Measurements from ENCODE around the gene SP100.
A peak's percentile ranks its signal among the peaks of the same experiment; 100 is the strongest.

The SP100 gene

DNA sequence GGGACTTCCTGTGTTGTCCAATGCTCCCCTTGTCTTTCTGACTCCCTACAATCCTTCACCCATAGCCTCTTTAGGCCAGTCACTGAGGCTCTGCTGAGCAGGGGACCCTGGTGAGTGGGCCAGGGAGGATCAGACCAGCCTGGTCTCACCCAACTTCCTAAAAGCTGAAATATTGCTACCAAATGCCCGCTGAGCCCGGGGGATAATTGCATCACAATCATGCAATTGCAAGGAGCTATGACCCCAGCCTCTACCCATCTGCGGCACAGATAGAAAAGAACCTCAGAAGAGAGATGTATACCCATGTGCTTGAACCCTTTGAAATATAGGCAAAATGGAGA, 3.7 kb upstream of the SP100 start:
- Histone ChIP-seq H3K27me3 (ENCODE audit: control insufficient read depth in 1 of 2, insufficient read depth in 1 of 2, low read length in 2 of 2) (no peaks in the 10 kb centered on the region), H3K23ac (ENCODE audit: low read length in 2 of 2) (no peak overlapping the region), H3K14ac (ENCODE audit: low read length in 2 of 2) (no peak overlapping the region), H2BK5ac (ENCODE audit: low read depth, low read length, poor library complexity, severe bottlenecking) (no peak overlapping the region), H4K91ac (ENCODE audit: low read length) (no peak overlapping the region), H3K27ac (ENCODE audit: low read length, poor library complexity, severe bottlenecking) (no peak overlapping the region), H3K18ac (ENCODE audit: low read depth in 1 of 2, low read length in 2 of 2) (peak overlapping the region in 1 of 2 experiments; percentile 58), H3K79me1 (replicated peaks; ENCODE audit: low read length, poor library complexity, severe bottlenecking) (peaks cover 1% of the 10 kb centered on the region), H3K36me3 (ENCODE audit: control insufficient read depth in 1 of 2, insufficient read depth in 2 of 2, low read depth in 1 of 2, low read length in 2 of 2) (peaks cover 0 to 2% of the 10 kb centered on the region in 2 experiments), H2BK15ac (ENCODE audit: low read depth, poor library complexity, severe bottlenecking) (no peak overlapping the region), H2BK12ac (ENCODE audit: low read length in 2 of 2) (peak overlapping the region; percentile 14 to 40), H4K8ac (ENCODE audit: low read length) (peak overlapping the region; percentile 79), H3K9ac (ENCODE audit: low read length) (peak overlapping the region; percentile 97), H3K4me1 (ENCODE audit: control insufficient read depth, insufficient read depth, low read depth, low read length) (peaks cover 18% of the 10 kb centered on the region), H2AK5ac (ENCODE audit: low read length, severe bottlenecking) (no peak overlapping the region), H3K4me2 (ENCODE audit: low read length, poor library complexity, severe bottlenecking) (peak overlapping the region; percentile 70), H3K9me3 (ENCODE audit: control insufficient read depth, low read length) (no peaks in the 10 kb centered on the region), H3K4me3 (ENCODE audit: insufficient read depth in 1 of 2, low read depth in 1 of 2, low read length in 2 of 2) (peak overlapping the region; percentile 59 to 83), H3K4ac (ENCODE audit: low read depth in 1 of 2, low read length in 2 of 2) (no peak overlapping the region), H2BK120ac (ENCODE audit: low read depth, low read length) (no peak overlapping the region), H2AFZ (ENCODE audit: low read depth, low read length) (peak overlapping the region; percentile 80)
- WGBS: 100% methylated on average over 3 of the region's 3 CpGs
- DNase-seq: no peak

DNA sequence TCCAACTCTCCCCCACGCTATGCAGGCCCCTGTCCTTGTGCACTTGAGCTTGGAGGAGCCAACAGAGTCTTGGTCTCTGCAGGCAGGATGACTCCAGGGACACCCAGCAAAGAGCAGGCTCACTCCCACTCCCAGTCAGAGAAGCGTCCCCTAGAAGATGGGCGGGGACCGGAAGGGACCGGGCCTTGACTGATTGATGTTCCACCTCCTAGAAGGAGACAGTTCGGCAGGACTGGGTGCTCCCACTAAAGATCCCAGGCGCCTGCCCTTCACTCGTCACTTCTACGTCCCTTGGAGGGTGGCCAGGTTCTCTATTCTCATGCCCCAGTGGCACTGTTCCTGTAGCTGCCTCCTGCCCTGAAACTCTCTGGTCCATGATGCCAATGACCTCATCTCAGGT, 3.2 kb upstream of the SP100 start:
- WGBS: 96% methylated on average over 9 of the region's 9 CpGs
- no peak overlapping the region for H3K14ac ChIP-seq (ENCODE audit: low read length in 2 of 2)
- H3K23ac ChIP-seq (ENCODE audit: low read length in 2 of 2): no peak overlapping the region
- no peak overlapping the region for H3K9ac ChIP-seq (ENCODE audit: low read length)
- H3K4ac ChIP-seq (ENCODE audit: low read depth in 1 of 2, low read length in 2 of 2): no peak overlapping the region
- H3K27me3 ChIP-seq (ENCODE audit: control insufficient read depth in 1 of 2, insufficient read depth in 1 of 2, low read length in 2 of 2): no peaks in the 10 kb centered on the region
- H3K4me1 ChIP-seq (ENCODE audit: control insufficient read depth, insufficient read depth, low read depth, low read length): peaks cover 18% of the 10 kb centered on the region
- H2BK15ac ChIP-seq (ENCODE audit: low read depth, poor library complexity, severe bottlenecking): no peak overlapping the region
- DNase-seq: no peak
- no peak overlapping the region for H2BK5ac ChIP-seq (ENCODE audit: low read depth, low read length, poor library complexity, severe bottlenecking)
- H3K18ac ChIP-seq (ENCODE audit: low read depth in 1 of 2, low read length in 2 of 2): no peak overlapping the region
- no peak overlapping the region for H3K27ac ChIP-seq (ENCODE audit: low read length, poor library complexity, severe bottlenecking)
- no peaks in the 10 kb centered on the region for H3K9me3 ChIP-seq (ENCODE audit: control insufficient read depth, low read length)
- H2AFZ ChIP-seq (ENCODE audit: low read depth, low read length): no peak overlapping the region
- H3K4me2 ChIP-seq (ENCODE audit: low read length, poor library complexity, severe bottlenecking): no peak overlapping the region
- H3K79me1 ChIP-seq (replicated peaks; ENCODE audit: low read length, poor library complexity, severe bottlenecking): peaks cover 1% of the 10 kb centered on the region
- H2BK120ac ChIP-seq (ENCODE audit: low read depth, low read length): no peak overlapping the region
- H3K4me3 ChIP-seq (ENCODE audit: insufficient read depth in 1 of 2, low read depth in 1 of 2, low read length in 2 of 2): no peak overlapping the region
- H4K91ac ChIP-seq (ENCODE audit: low read length): peak overlapping the region; percentile 34
- H3K36me3 ChIP-seq (ENCODE audit: control insufficient read depth in 1 of 2, insufficient read depth in 2 of 2, low read depth in 1 of 2, low read length in 2 of 2): peaks cover 2 to 3% of the 10 kb centered on the region in 2 experiments
- H4K8ac ChIP-seq (ENCODE audit: low read length): no peak overlapping the region
- no peak overlapping the region for H2BK12ac ChIP-seq (ENCODE audit: low read length in 2 of 2)
- no peak overlapping the region for H2AK5ac ChIP-seq (ENCODE audit: low read length, severe bottlenecking)

DNA sequence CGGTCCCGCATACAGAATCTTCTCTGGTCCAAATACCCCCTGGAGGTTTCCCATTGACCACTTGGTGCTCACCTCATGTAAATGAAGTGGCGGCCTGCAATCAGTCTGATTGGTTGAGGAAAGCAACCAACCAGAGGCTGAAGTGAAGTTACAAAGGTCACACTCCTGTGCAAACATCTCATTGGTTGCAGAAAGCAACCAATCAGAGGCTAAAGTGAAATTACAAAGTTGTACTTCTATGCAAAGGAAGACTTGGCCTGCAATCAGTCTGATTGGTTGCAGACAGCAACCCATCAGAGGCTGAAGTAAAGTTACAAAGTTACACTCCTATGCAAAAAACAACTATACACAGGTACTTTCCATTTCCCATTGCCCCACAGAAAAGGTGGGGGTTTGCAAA, 2.5 kb upstream of the SP100 start:
- Histone ChIP-seq H3K23ac (ENCODE audit: low read length in 2 of 2) (no peak overlapping the region), H4K8ac (ENCODE audit: low read length) (no peak overlapping the region), H2AK5ac (ENCODE audit: low read length, severe bottlenecking) (no peak overlapping the region), H3K9ac (ENCODE audit: low read length) (no peak overlapping the region), H3K4me1 (ENCODE audit: control insufficient read depth, insufficient read depth, low read depth, low read length) (peaks cover 19% of the 10 kb centered on the region), H2BK12ac (ENCODE audit: low read length in 2 of 2) (no peak overlapping the region), H3K18ac (ENCODE audit: low read depth in 1 of 2, low read length in 2 of 2) (no peak overlapping the region), H3K4ac (ENCODE audit: low read depth in 1 of 2, low read length in 2 of 2) (no peak overlapping the region), H2BK5ac (ENCODE audit: low read depth, low read length, poor library complexity, severe bottlenecking) (no peak overlapping the region), H3K79me1 (replicated peaks; ENCODE audit: low read length, poor library complexity, severe bottlenecking) (peaks cover 1% of the 10 kb centered on the region), H3K36me3 (ENCODE audit: control insufficient read depth in 1 of 2, insufficient read depth in 2 of 2, low read depth in 1 of 2, low read length in 2 of 2) (peaks cover 2 to 5% of the 10 kb centered on the region in 2 experiments), H2BK15ac (ENCODE audit: low read depth, poor library complexity, severe bottlenecking) (no peak overlapping the region), H3K14ac (ENCODE audit: low read length in 2 of 2) (no peak overlapping the region), H2AFZ (ENCODE audit: low read depth, low read length) (no peak overlapping the region), H3K9me3 (ENCODE audit: control insufficient read depth, low read length) (no peaks in the 10 kb centered on the region), H3K27me3 (ENCODE audit: control insufficient read depth in 1 of 2, insufficient read depth in 1 of 2, low read length in 2 of 2) (no peaks in the 10 kb centered on the region), H3K4me2 (ENCODE audit: low read length, poor library complexity, severe bottlenecking) (no peak overlapping the region), H2BK120ac (ENCODE audit: low read depth, low read length) (no peak overlapping the region), H3K4me3 (ENCODE audit: insufficient read depth in 1 of 2, low read depth in 1 of 2, low read length in 2 of 2) (no peak overlapping the region), H3K27ac (ENCODE audit: low read length, poor library complexity, severe bottlenecking) (no peak overlapping the region), H4K91ac (ENCODE audit: low read length) (no peak overlapping the region)
- no peak for DNase-seq
- WGBS: 98% methylated on average over 3 of the region's 3 CpGs

DNA sequence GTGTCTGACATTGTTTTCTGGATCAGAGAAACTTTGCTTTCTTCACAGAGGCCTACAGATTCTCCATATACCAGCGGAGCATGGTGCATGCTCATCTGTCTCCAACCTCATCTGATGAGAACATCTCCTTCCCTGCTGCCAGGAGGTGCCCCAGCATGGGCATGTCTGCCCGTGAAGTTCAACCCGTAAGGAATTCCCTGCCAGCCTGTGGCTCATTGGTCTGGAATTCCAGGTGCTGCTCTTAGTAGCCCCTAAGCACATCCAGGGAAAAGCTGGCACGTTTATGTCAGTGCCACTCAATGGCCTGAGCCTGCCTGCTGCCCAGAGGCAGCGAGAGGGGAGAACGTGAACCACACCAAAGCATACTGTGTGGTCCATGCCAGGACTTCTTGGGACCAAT, 1.7 kb upstream of the SP100 start:
- 92% methylated on average over 6 of the region's 6 CpGs for WGBS
- H3K9me3 ChIP-seq (ENCODE audit: control insufficient read depth, low read length): no peaks in the 10 kb centered on the region
- no peak overlapping the region for H2BK15ac ChIP-seq (ENCODE audit: low read depth, poor library complexity, severe bottlenecking)
- no peak overlapping the region for H3K27ac ChIP-seq (ENCODE audit: low read length, poor library complexity, severe bottlenecking)
- no peak overlapping the region for H3K4me3 ChIP-seq (ENCODE audit: insufficient read depth in 1 of 2, low read depth in 1 of 2, low read length in 2 of 2)
- H3K14ac ChIP-seq (ENCODE audit: low read length in 2 of 2): no peak overlapping the region
- H3K9ac ChIP-seq (ENCODE audit: low read length): no peak overlapping the region
- H2BK120ac ChIP-seq (ENCODE audit: low read depth, low read length): no peak overlapping the region
- H2AK5ac ChIP-seq (ENCODE audit: low read length, severe bottlenecking): no peak overlapping the region
- H2AFZ ChIP-seq (ENCODE audit: low read depth, low read length): no peak overlapping the region
- peaks cover 19% of the 10 kb centered on the region for H3K4me1 ChIP-seq (ENCODE audit: control insufficient read depth, insufficient read depth, low read depth, low read length)
- H2BK5ac ChIP-seq (ENCODE audit: low read depth, low read length, poor library complexity, severe bottlenecking): no peak overlapping the region
- H4K91ac ChIP-seq (ENCODE audit: low read length): no peak overlapping the region
- no peak overlapping the region for H3K23ac ChIP-seq (ENCODE audit: low read length in 2 of 2)
- H3K27me3 ChIP-seq (ENCODE audit: control insufficient read depth in 1 of 2, insufficient read depth in 1 of 2, low read length in 2 of 2): no peaks in the 10 kb centered on the region
- H2BK12ac ChIP-seq (ENCODE audit: low read length in 2 of 2): peak overlapping the region in 1 of 2 experiments; percentile 23
- H3K18ac ChIP-seq (ENCODE audit: low read depth in 1 of 2, low read length in 2 of 2): no peak overlapping the region
- H3K36me3 ChIP-seq (ENCODE audit: control insufficient read depth in 1 of 2, insufficient read depth in 2 of 2, low read depth in 1 of 2, low read length in 2 of 2): peaks cover 0 to 10% of the 10 kb centered on the region in 2 experiments
- H3K4me2 ChIP-seq (ENCODE audit: low read length, poor library complexity, severe bottlenecking): no peak overlapping the region
- H3K79me1 ChIP-seq (replicated peaks; ENCODE audit: low read length, poor library complexity, severe bottlenecking): peaks cover 3% of the 10 kb centered on the region
- no peak overlapping the region for H3K4ac ChIP-seq (ENCODE audit: low read depth in 1 of 2, low read length in 2 of 2)
- no peak overlapping the region for H4K8ac ChIP-seq (ENCODE audit: low read length)
- DNase-seq: no peak

Measured in mesenchymal stem cell (in vitro differentiated cells and primary cell).